Liver (tissue), 9 donors: ENCODE data around the gene FAXC. TPM values are rescaled to one million over a fixed set of nuclear protein-coding genes. Genes with fewer than 3 reads are reported as not detected.

ENCODE experiments used
- DNase-seq: peaks from one replicate; pipeline ENCODE4 v3.0.0-alpha.2; 2017; ENCODE audit warnings: low spot score
- H3K27ac ChIP-seq, 2 donors: one replicate each; pipeline ENCODE4 v1.7.0; 2013; ENCODE audit warnings: inconsistent platforms in 2 of 2, low read length in 2 of 2, control low read depth in 1 of 2, low read depth in 1 of 2, mild to moderate bottlenecking in 1 of 2
- H3K27me3 ChIP-seq, 4 donors: one replicate each; pipeline versions ENCODE4 v1.6.1 to v1.7.0; 2013; ENCODE audit warnings: low read length in 3 of 4, inconsistent platforms in 1 of 4, mild to moderate bottlenecking in 1 of 4, moderate library complexity in 1 of 4; ENCODE audit not compliant: control insufficient read depth in 4 of 4, insufficient read depth in 4 of 4
- H3K36me3 ChIP-seq, 4 donors: one replicate each; pipeline versions ENCODE4 v1.6.1 to v1.7.0; 2013; ENCODE audit warnings: low read length in 3 of 4, mild to moderate bottlenecking in 3 of 4, low read depth in 1 of 4, moderate library complexity in 1 of 4; ENCODE audit not compliant: control insufficient read depth in 4 of 4, insufficient read depth in 3 of 4
- H3K4me1 ChIP-seq, 4 donors: one replicate each; pipeline versions ENCODE4 v1.6.1 to v1.7.0; 2013; ENCODE audit warnings: low read length in 3 of 4, mild to moderate bottlenecking in 3 of 4, moderate library complexity in 1 of 4; ENCODE audit not compliant: control insufficient read depth in 4 of 4, insufficient read depth in 4 of 4
- H3K4me3 ChIP-seq, 3 donors: one replicate each; pipeline versions ENCODE4 v1.6.1 to v1.7.0; 2013; ENCODE audit warnings: low read length in 3 of 3, control low read depth in 1 of 3, low read depth in 1 of 3, mild to moderate bottlenecking in 1 of 3
- H3K9ac ChIP-seq, 2 donors: one replicate each; pipeline ENCODE4 v1.7.0; 2013; ENCODE audit warnings: low read length in 2 of 2, mild to moderate bottlenecking in 2 of 2, moderate library complexity in 2 of 2, control low read depth in 1 of 2, low read depth in 1 of 2
- H3K9me3 ChIP-seq, 4 donors: one replicate each; pipeline versions ENCODE4 v1.6.1 to v1.7.0; 2013; ENCODE audit warnings: low read length in 3 of 4; ENCODE audit not compliant: control insufficient read depth in 4 of 4
- EGR1 ChIP-seq, 2 donors: IDR thresholded peaks; 2 replicates each; pipeline ENCODE4 v1.6.1; 2016 to 2018; ENCODE audit warnings: antibody characterized with exemption in 2 of 2, low read depth in 2 of 2
- FOXA2 ChIP-seq: IDR thresholded peaks from 2 replicates; pipeline ENCODE4 v1.6.1; 2016; ENCODE audit warnings: antibody characterized with exemption
- GABPA ChIP-seq, 2 donors: IDR thresholded peaks in 1 of 2; conservative IDR thresholded peaks in 1 of 2; 2 replicates each; pipeline ENCODE4 v1.6.1; 2016; ENCODE audit warnings: antibody characterized with exemption in 2 of 2, mild to moderate bottlenecking in 1 of 2, moderate library complexity in 1 of 2
- HNF4G ChIP-seq: IDR thresholded peaks from 2 replicates; pipeline ENCODE4 v1.6.1; 2016; ENCODE audit warnings: antibody characterized with exemption
- NR2F2 ChIP-seq: IDR thresholded peaks from 2 replicates; pipeline ENCODE4 v1.6.1; 2016; ENCODE audit warnings: antibody characterized with exemption
- RAD21 ChIP-seq, 2 donors: IDR thresholded peaks; 2 replicates each; pipeline ENCODE4 v1.6.1; 2016; ENCODE audit warnings: antibody characterized with exemption in 2 of 2, mild to moderate bottlenecking in 2 of 2
- RXRA ChIP-seq, 2 donors: IDR thresholded peaks; 2 replicates each; pipeline ENCODE4 v1.6.1; 2017 to 2018; ENCODE audit warnings: antibody characterized with exemption in 2 of 2, mild to moderate bottlenecking in 1 of 2
- SP1 ChIP-seq: IDR thresholded peaks from 2 replicates; pipeline ENCODE4 v1.6.1; 2018; ENCODE audit warnings: antibody characterized with exemption, mild to moderate bottlenecking
- TAF1 ChIP-seq: conservative IDR thresholded peaks from 2 replicates; pipeline ENCODE4 v1.6.1; 2016; ENCODE audit warnings: antibody characterized with exemption, mild to moderate bottlenecking
- YY1 ChIP-seq: IDR thresholded peaks from 2 replicates; pipeline ENCODE4 v1.6.1; 2016; ENCODE audit warnings: antibody characterized with exemption, mild to moderate bottlenecking
- WGBS: extraction: QIAGEN DNeasy Blood & Tissue Kit; methylation state at CpG from one replicate; pipeline ENCODE4 v1.1.7; 2013; 5-methylcytosine and 5-hydroxymethylcytosine counted together
- polyA plus RNA-seq, 2 donors: library from polyadenylated mRNA; stranded (reverse) in 1 of 2; unstranded in 1 of 2; fragments of 200-250 nt in 1 of 2; fragments of >200 nt in 1 of 2; fragmentation: Nextera tagmentation in 1 of 2; extraction: Ambion mirVana in 1 of 2; gene quantifications; one replicate each; pipeline versions ENCODE4 v1.2.1 to v1.2.3, GENCODE V29; 2013 to 2015
- total RNA-seq, 2 donors: library from RNA; depleted of rRNA; stranded (reverse); fragments of >200 nt; gene quantifications; one replicate each; pipeline ENCODE4 v1.2.3, GENCODE V29; 2014
- TF ChIP-seq, protein P1 (sequence below): fragments of 150-350 bp; IDR thresholded peaks from 2 replicates; pipeline ENCODE4 v1.5.1; 2017; ENCODE audit warnings: improper control_type of control experiment, low read depth, low read length; ENCODE audit not compliant: missing input control
- TF ChIP-seq, protein P2 (sequence below): IDR thresholded peaks from 2 replicates; pipeline ENCODE4 v1.6.1; 2016; ENCODE audit warnings: antibody characterized with exemption
- TF ChIP-seq, protein P3 (sequence below): IDR thresholded peaks from 2 replicates; pipeline ENCODE4 v1.6.1; 2016; ENCODE audit warnings: antibody characterized with exemption
- TF ChIP-seq, protein P4 (sequence below): IDR thresholded peaks from 2 replicates; pipeline ENCODE4 v1.6.1; 2016; ENCODE audit warnings: antibody characterized with exemption, mild to moderate bottlenecking
- donor health status: healthy.
- donor health status: healthy.
- donor health status: healthy.
- donor health status: healthy.
- donor health status: healthy.

FAXC gene
- total and polyA plus RNA-seq, 4 donors = under 0.01 to 0.14 TPM; not detected in 2

DNA sequence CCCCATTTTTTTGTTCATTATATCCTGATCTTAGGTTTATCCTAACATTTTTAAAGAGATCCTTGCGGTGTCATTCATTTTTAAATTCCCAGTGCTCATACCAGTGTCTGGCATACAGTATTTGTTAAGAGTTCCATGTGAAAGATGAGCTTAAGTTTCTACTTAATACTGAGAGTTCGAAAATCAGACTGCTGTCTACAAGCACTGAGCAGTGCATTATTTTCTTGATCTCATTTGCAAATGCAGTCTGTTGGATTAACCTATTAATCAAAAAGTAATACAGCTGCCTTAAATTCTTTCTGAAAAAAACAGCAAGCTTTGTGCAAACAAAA, 43.9 kb upstream of the FAXC start:
- H3K36me3 ChIP-seq = peaks cover 0 to 8% (median 4%) of the 10 kb centered on the region in 4 donors
- WGBS = 30% methylated on average over 2 of the region's 2 CpGs
- H3K27ac ChIP-seq = peak overlapping the region; percentile 78 to 80
- peaks cover 2 to 7% (median 5%) of the 10 kb centered on the region in 4 donors for H3K4me1 ChIP-seq
- peak overlapping the region; percentile 45 to 81 for H3K9ac ChIP-seq
- no peak for DNase-seq
- no peaks in the 10 kb centered on the region for H3K9me3 ChIP-seq
- no peaks in the 10 kb centered on the region for H3K27me3 ChIP-seq
- peak overlapping the region; percentile 92 to 98 (median 96) for H3K4me3 ChIP-seq
- TF ChIP-seq, protein P1, sequence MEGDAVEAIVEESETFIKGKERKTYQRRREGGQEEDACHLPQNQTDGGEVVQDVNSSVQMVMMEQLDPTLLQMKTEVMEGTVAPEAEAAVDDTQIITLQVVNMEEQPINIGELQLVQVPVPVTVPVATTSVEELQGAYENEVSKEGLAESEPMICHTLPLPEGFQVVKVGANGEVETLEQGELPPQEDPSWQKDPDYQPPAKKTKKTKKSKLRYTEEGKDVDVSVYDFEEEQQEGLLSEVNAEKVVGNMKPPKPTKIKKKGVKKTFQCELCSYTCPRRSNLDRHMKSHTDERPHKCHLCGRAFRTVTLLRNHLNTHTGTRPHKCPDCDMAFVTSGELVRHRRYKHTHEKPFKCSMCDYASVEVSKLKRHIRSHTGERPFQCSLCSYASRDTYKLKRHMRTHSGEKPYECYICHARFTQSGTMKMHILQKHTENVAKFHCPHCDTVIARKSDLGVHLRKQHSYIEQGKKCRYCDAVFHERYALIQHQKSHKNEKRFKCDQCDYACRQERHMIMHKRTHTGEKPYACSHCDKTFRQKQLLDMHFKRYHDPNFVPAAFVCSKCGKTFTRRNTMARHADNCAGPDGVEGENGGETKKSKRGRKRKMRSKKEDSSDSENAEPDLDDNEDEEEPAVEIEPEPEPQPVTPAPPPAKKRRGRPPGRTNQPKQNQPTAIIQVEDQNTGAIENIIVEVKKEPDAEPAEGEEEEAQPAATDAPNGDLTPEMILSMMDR = no peak
- no peak for TF ChIP-seq RXRA (IDR thresholded peaks at IDR 0.05)
- TF ChIP-seq HNF4G = no peak
- no peak for TF ChIP-seq GABPA (IDR thresholded peaks at IDR 0.05 in 1 of 2, conservative IDR thresholded peaks at IDR 0.05 in 1 of 2)
- TF ChIP-seq TAF1 = no peak

DNA sequence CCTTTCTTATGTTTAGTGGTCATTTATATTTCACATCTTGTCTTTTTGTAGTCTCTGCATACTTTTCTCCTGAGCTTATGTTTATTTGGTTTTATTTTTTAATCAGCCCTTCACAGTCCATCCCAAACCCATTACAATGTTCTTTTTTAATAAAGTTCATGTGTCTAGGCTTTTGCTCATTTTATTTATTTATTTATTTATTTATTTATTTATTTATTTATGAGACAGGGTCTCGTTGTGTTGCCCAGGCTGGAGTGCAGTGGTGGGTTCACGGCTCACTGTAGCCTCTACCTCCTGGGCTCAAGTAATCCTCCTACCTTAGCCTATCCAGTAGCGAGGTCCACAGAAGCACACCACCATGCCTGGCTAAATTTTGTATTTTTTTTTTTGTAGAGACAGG, 41.4 kb upstream of the FAXC start:
- Histone ChIP-seq H3K36me3 (no peaks in the 10 kb centered on the region), H3K4me1 (peaks cover 2 to 7% (median 5%) of the 10 kb centered on the region in 4 donors), H3K9me3 (no peaks in the 10 kb centered on the region), H3K4me3 (no peak overlapping the region), H3K27ac (no peak overlapping the region), H3K27me3 (no peaks in the 10 kb centered on the region), H3K9ac (no peak overlapping the region)
- TF ChIP-seq, protein P2, sequence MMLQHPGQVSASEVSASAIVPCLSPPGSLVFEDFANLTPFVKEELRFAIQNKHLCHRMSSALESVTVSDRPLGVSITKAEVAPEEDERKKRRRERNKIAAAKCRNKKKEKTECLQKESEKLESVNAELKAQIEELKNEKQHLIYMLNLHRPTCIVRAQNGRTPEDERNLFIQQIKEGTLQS = no peak
- TF ChIP-seq NR2F2 = no peak
- no peak for TF ChIP-seq SP1
- no peak for TF ChIP-seq RAD21 (IDR thresholded peaks at IDR 0.05)
- TF ChIP-seq RXRA (IDR thresholded peaks at IDR 0.05) = no peak
- no peak for TF ChIP-seq FOXA2
- TF ChIP-seq, protein P3, sequence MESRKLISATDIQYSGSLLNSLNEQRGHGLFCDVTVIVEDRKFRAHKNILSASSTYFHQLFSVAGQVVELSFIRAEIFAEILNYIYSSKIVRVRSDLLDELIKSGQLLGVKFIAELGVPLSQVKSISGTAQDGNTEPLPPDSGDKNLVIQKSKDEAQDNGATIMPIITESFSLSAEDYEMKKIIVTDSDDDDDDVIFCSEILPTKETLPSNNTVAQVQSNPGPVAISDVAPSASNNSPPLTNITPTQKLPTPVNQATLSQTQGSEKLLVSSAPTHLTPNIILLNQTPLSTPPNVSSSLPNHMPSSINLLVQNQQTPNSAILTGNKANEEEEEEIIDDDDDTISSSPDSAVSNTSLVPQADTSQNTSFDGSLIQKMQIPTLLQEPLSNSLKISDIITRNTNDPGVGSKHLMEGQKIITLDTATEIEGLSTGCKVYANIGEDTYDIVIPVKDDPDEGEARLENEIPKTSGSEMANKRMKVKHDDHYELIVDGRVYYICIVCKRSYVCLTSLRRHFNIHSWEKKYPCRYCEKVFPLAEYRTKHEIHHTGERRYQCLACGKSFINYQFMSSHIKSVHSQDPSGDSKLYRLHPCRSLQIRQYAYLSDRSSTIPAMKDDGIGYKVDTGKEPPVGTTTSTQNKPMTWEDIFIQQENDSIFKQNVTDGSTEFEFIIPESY = no peak
- no peak for TF ChIP-seq GABPA (IDR thresholded peaks at IDR 0.05 in 1 of 2, conservative IDR thresholded peaks at IDR 0.05 in 1 of 2)
- TF ChIP-seq YY1 = no peak
- no peak for DNase-seq
- WGBS = 96% methylated on average over 3 of the region's 3 CpGs

DNA sequence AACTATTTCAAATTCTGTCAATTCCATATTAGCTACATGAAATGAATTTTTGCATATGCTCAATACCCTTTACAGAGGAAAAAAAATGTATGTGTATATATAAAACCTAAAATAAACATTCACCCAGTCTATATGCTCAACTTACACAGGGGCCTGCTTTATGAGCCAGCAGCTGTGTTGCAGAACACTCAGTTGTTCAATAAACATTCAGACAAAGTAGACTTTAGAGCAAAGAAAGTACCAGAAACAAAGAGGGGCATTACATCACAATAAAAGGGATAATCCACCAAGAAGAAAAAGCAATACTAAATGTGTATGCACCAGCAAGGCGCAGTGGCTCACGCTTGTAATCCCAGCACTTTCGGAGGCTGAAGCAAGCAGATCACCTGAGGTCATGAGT, 35.0 kb upstream of the FAXC start:
- H3K4me3 ChIP-seq = no peak overlapping the region
- no peak for DNase-seq
- H3K9ac ChIP-seq = no peak overlapping the region
- no peaks in the 10 kb centered on the region for H3K36me3 ChIP-seq
- no peaks in the 10 kb centered on the region for H3K27me3 ChIP-seq
- WGBS = 97% methylated on average over 3 of the region's 3 CpGs
- TF ChIP-seq GABPA (IDR thresholded peaks at IDR 0.05 in 1 of 2, conservative IDR thresholded peaks at IDR 0.05 in 1 of 2) (no peak), YY1 (no peak), HNF4G (no peak), EGR1 (IDR thresholded peaks at IDR 0.05; ENCODE audit: low read depth in 2 of 2) (no peak)
- TF ChIP-seq, protein P3 = no peak
- TF ChIP-seq, protein P4, sequence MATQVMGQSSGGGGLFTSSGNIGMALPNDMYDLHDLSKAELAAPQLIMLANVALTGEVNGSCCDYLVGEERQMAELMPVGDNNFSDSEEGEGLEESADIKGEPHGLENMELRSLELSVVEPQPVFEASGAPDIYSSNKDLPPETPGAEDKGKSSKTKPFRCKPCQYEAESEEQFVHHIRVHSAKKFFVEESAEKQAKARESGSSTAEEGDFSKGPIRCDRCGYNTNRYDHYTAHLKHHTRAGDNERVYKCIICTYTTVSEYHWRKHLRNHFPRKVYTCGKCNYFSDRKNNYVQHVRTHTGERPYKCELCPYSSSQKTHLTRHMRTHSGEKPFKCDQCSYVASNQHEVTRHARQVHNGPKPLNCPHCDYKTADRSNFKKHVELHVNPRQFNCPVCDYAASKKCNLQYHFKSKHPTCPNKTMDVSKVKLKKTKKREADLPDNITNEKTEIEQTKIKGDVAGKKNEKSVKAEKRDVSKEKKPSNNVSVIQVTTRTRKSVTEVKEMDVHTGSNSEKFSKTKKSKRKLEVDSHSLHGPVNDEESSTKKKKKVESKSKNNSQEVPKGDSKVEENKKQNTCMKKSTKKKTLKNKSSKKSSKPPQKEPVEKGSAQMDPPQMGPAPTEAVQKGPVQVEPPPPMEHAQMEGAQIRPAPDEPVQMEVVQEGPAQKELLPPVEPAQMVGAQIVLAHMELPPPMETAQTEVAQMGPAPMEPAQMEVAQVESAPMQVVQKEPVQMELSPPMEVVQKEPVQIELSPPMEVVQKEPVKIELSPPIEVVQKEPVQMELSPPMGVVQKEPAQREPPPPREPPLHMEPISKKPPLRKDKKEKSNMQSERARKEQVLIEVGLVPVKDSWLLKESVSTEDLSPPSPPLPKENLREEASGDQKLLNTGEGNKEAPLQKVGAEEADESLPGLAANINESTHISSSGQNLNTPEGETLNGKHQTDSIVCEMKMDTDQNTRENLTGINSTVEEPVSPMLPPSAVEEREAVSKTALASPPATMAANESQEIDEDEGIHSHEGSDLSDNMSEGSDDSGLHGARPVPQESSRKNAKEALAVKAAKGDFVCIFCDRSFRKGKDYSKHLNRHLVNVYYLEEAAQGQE = no peak
- TF ChIP-seq, protein P2 = no peak
- no peaks in the 10 kb centered on the region for H3K9me3 ChIP-seq
- no peaks in the 10 kb centered on the region for H3K4me1 ChIP-seq
- H3K27ac ChIP-seq = no peak overlapping the region
